C1 segment of cervical spinal cord (tissue), 14 donors: ENCODE measurements around the gene RPGR.

ENCODE experiments used
- DNase-seq, 14 donors: peaks; one replicate each; lab custom pipeline; 2025; lab: John Stamatoyannopoulos, UW

The RPGR gene, protein sequence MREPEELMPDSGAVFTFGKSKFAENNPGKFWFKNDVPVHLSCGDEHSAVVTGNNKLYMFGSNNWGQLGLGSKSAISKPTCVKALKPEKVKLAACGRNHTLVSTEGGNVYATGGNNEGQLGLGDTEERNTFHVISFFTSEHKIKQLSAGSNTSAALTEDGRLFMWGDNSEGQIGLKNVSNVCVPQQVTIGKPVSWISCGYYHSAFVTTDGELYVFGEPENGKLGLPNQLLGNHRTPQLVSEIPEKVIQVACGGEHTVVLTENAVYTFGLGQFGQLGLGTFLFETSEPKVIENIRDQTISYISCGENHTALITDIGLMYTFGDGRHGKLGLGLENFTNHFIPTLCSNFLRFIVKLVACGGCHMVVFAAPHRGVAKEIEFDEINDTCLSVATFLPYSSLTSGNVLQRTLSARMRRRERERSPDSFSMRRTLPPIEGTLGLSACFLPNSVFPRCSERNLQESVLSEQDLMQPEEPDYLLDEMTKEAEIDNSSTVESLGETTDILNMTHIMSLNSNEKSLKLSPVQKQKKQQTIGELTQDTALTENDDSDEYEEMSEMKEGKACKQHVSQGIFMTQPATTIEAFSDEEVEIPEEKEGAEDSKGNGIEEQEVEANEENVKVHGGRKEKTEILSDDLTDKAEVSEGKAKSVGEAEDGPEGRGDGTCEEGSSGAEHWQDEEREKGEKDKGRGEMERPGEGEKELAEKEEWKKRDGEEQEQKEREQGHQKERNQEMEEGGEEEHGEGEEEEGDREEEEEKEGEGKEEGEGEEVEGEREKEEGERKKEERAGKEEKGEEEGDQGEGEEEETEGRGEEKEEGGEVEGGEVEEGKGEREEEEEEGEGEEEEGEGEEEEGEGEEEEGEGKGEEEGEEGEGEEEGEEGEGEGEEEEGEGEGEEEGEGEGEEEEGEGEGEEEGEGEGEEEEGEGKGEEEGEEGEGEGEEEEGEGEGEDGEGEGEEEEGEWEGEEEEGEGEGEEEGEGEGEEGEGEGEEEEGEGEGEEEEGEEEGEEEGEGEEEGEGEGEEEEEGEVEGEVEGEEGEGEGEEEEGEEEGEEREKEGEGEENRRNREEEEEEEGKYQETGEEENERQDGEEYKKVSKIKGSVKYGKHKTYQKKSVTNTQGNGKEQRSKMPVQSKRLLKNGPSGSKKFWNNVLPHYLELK

DNA sequence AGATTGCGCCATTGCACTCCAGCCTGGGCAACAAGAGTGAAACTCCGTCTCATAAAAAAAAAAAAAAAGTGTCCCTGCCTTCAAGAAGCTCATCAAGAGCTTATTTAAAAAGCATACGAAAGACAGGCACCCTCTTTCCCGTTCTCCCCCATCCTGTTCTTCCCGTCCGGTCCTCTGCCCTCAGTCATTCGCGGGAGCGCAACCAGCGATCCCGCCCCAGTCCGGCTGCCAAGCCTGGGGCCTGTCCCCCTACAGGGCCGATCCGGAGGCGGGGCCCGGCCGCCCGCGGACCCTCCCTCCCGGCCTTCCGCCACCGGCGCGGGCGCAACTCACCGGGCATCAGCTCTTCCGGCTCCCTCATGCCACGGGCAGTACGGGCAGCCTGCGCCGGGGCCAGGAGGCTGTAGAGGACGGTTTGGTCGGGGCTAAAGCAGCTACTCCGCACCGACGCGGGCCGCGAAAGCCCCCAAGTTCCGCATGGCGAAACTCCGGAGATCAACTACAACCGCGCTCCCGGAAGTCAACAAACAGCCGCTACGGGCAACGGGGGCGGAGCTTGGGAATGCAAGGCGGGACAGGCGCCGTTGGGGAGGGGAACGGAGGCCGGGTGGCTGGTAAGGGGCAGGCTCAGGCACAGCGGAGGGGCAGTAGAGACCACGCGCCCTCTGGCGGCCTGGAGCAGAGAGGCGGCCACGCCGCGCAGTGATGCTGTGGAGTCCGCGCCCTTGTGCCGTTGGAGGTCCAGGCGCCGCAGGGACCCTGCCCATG, at the start of gene RPGR:
Gene RPGR (minus strand): TSS at position 503 of the 768 bp plus-strand sequence. CDS start 142 bp downstream, at position 361.
- DNase-seq = peak; percentile 0 to 89 (median 78)

DNA sequence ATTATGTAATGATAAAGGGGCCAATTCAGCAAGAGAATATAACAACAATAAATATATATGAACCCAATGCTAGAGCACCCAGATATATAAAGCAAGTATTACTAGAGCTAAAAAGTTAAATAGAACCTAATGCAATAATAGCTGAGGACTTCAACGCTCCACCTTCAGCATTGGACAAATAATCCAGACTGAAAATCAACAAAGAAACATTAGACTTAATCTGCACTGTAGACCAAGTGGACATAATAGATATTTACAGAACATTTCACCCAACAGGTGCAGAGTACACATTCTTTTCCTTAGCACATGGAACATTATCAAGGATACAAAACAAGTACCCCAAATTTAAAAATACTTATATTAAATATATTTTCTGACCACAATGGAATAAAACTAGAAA, 49.4 kb upstream of the RPGR start:
- DNase-seq = no peak

DNA sequence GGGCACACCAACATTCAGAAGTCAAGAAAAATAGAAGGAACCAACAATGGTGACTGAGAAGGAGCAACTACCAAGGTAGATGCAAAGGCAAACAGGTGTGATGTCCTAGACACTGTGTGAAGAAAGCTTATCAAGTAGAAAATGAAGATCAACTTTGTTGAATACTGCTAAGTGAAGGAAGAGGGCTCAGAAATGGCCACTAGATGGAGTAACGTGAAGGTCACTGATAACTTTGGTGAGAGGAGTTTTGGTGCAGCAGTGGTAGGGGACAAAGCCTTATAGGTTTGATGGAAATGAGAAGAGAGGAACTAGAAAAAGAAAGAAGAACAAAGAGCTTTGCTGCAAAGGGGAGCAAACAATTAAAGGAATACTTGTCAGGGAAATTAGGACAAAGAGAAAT, 48.6 kb upstream of the RPGR start:
- no peak for DNase-seq

DNA sequence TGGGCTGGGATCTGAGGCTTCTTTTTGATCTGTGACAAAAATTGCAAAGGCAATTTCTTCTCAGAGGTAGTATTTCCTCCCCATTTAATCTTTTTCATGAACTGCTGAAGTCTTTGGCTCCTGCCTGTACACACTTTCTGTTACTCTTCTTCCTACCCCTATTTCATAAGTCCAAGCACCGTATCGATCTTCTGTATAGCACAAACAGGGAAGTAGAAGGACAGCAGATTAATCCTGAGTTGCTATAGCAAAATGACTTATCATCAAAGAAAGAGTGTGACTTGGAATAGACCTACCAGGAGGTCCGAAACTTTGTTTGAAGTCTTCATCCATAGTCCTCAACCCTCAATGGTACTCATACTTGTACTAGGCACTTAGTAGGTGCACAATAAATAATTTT, 47.1 kb upstream of the RPGR start:
- DNase-seq = no peak

DNA sequence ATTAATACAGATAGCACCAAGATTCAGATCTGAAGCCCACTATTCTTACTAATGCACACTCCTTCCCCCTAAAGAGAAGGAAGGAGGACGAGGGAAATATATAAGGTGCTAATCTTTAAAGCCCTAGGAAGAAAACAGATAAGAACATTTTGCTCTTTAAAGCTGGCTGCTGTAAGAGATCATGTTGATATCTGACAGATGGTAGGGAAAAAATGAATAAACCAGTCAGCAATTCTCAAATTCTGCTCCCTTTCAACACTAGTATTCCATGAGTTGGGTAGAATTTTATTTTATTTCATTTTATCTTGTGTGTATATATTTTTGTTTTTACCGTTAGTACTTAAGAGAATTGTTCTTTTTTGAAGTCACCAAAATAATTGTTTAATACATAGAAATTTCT, 44.3 kb upstream of the RPGR start:
- no peak for DNase-seq

DNA sequence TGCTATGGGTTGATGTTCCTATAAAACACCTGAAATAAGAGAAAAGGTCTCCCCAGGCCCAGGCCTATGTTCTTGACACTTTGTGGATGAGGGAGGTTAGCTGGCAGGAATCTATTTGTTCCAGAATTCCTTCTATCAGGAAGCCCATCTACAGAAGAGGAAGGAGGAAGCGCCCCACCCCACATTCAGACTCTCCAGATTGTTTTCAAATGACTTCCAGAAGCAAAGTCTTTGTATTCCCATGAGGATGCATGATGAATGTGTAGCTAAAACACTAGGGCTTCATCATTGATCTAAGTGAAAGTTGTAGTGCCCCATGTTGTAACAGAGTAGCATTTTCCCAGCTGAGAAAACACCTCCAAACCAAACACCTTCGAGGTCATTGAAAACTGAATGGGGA, 41.5 kb upstream of the RPGR start:
- DNase-seq = no peak

DNA sequence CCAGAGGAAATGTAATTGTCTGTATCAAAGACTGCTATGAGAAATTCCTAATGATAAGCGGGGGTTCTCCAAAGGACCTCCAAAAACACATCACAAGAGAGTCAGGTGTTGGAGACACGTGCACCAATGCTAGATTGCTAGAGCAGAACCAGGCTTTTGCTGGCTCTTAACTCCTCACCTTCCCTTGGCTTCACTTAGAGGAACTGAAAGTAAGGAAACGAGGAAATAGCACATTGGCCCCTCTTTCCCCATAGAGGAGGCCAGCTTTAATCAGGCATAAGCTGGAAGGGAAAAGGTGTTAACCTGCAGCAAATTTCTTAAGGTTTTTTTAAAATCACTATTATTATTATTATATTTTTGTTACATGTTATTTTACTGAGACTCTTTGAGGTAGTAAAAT, 38.6 kb upstream of the RPGR start:
- DNase-seq = no peak

DNA sequence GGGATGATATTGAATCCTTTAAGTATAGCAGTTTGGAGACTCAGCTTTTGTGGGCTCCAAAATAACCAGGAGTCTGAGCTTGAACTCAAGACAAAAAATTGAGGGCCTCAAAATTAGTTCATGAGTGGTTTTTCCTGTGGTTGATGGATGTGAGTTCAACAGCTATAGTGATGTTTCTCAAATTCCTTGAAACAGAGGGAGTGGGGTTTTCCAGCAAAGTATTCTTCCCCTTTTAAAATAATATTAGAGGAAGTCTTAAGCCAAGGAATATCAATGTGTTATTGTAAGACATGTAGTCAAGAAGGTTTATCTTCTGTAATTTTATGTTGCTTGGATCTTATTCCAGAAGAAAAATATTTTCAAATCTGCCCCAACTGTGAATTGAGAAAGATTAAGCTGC, 35.7 kb upstream of the RPGR start:
- DNase-seq = no peak

DNA sequence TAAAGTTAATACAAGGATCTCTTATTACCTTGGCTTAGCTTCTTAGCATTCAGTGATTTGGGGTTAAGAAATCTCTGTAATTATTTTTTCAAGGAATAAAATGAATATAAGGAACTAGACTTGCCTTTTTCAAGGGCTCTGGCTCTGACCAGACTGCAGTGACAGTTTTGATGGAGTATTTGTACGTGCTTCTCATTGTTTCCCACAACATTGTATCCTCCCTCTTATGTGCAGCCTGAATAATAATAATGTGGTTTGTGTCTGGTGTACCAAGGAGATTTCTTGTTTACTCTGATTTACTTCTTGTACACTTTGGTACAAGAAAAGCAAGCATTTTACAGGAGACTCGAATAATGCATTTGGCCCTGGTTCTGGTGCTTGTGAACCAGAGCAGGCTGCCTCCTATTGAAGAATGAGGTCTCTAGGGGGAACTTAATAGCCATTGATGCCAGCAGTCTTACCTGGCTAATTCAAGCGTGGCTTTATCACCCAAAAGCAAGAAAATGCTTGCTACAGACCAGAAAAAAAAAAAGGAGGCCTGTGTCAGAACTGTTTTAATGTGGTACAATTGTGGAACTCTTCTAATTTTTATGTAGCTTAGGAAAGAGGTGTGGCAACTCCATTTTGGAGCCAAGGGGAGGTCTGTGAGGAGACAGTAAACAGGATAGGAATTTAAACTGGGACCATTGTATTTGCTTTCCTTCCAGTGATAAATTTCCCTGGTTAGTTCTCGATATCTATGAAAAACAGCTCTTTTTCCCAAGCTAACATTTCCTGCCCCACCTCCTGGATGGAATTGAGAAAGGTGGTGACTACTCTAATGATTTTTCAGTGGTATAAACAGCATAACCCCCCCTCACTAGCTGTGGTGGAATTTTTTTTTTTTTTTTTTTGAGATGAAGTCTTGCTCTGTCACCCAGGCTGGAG, 30.7 kb upstream of the RPGR start:
- DNase-seq = no peak

DNA sequence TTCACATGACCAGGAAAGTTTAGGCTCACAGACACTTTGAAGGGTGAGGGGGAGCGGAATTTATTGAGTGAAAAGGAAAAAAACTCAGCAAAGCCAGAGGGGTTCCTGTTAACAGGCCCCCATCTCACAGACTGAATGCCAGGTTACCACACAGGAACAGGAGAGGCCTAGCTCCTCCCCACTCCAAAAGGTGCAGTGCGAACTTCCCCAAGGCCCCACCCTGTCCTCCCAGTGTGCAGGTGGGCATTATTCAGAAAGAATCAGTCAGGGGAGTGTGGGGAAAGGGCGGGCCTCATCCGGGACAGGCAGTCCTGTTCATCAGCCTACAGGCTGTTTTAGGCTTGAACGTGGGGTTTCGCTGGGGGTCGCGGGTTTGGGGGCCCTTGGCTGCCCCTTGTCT, 29.1 kb upstream of the RPGR start:
- no peak for DNase-seq

DNA sequence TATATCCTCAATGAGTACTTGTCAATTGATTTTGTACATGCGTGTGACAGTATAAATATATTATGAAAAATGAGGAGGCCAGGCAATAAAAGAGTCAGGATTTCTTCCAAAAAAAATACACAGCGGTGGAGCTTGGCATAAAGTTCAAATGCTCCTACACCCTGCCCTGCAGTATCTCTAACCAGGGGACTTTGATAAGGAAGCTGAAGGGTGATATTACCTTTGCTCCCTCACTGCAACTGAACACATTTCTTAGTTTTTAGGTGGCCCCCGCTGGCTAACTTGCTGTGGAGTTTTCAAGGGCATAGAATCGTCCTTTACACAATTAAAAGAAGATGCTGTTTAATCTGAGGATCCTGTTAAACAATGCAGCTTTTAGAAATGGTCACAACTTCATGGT, 25.1 kb upstream of the RPGR start, which contains the start of gene OTC:
Gene OTC (plus strand): TSS at position 243 of the 400 bp plus-strand sequence. CDS start 93 bp downstream, at position 336.
- DNase-seq = no peak

DNA sequence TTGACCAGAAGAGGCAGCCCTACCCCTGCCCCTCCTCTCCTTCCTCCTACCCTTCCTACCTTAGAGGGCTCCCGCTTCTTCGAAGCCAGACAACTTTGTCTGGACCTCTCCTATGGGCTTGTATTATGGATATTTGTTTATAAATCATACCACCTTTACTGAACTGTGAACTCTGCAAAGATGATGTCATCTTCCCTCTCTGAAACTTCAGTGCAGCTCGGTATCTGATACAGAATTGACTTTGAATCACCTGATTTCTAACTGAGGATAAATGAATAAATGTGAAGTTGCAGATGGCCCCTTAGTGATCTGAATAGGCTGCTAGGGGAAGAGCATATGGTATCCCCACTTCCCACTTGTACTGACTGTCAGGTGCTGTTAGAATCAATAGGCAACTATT, 24.0 kb upstream of the RPGR start:
- DNase-seq = no peak

DNA sequence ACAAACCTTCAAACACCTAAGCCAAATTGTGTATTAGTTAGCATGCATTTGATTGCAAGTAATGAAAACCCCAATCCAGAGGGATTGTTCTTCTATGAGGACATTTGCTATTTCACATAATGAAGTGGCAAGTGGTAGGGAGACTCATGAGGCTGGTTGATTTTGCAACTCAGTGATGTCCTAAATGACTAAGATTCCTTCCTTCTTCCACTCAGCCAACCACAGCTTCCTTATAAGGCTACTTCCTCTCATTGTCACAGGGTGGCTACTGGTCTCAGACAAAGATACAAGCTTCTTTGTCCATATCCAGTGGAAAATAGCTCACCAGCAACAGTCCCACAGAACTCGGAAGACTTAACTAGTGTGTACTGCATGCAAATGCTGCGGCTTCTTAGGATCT, 19.8 kb upstream of the RPGR start:
- peak in 2 of 14 donors; percentile 1 for DNase-seq

DNA sequence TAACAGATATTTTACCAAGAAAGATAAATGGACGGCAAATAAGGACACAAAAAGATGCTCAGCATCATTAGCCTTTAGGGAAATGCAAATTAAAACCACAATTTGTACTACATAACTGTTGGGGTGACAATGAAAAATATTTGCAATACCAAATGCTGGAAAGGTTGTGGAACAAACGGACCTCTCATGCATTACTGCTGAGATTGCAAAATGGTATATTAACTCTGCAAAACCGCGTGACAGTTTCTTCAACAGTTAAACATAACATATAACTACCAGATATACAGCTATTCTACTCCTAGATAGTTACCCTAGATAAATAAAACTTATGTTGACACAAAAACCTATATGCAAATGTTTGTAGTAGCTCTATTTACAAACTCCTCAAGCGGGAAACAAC, 18.8 kb upstream of the RPGR start:
- DNase-seq = no peak

DNA sequence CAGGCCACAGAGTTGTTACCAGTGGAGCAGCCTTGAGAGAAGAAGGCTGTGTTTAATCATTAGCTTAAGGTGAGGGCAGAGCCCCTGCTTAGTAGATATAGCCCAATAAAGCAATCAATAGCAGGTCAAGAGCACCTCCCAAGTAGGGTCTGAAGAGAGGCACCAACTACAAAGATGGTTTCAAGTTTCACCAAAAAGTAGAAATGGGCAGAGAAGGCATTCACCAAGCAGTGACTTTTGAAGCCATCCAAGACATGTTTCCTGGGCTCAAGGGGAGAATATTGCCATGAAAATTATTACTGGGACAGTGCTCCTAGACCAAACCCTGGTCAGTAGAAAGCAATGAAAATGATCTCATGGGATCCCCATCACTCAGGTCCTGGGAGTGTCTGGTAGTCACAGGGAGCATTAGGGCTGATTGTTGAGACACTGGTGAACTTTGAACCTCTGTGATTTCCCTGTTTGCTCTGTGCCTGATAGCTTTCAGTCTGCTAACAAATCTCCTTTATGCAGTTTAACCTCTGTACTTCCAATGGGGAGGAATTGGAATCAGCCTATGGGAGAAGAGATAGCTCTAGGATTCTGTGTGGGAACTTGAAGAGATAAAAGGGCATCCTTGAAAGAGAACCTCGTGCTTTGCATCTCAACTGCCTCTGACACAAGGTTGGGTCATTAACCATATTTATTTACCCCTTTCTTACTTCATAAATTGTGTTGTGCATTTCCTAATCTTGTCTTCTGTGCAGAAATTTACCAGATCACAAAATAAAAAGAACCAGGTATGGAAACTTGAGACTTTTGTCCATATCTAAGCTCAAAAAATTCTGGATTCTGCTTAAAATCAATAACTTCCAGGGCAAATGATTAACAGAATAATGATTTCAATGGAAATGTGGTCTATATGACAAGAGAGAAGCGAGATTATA, 15.8 kb upstream of the RPGR start:
- no peak for DNase-seq

DNA sequence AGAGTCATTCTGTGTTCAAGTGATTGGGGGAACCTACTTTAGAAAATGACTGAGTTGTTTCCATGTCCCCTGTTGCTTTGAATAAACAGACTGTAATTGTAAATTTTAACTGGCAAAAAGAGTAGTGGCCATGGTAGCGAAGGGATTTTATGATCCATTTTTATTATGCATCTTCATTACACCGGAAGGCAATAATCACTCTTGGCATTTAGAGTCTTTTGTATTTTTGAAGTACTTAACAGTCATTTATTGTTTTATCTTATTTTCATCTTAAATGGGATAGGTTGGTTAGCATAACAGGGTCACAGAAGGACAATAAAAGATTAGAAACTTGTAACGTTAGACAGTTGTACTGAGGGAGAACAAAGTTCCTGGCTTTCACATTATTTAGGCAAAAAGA, 14.1 kb upstream of the RPGR start:
- DNase-seq = no peak

DNA sequence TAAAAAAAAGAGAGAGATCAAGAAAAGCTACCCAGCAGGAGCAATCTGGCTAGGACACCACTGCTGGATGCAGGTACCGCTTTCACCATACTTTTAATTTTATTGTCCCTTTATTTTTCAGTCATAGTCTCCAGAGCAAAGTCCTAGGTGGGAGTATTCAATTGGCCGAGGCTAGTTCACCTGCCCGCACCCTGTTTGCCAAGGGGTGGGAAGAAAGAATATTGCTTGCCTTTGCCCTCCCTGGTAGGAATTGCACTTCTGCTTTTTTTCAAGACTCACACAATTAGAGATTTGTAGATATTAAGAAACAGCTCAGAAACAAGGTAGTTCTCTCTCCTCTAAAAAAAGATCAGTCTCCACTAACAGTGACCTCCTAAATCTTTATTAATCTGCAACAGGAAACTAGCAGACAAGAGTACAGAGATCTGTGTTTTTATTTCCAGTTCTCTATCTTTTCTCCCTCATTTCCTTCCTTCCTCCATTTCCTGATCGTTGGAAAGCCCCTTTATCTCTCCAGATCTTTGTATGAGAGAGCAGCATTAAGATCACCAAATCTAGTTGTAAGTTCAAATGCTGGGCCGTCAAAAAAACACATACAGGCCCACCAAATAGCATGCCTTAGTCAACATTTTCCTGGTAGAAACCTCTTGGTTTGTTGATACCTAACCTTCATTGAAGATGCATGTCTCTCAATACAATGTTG, 9.4 kb upstream of the RPGR start:
- DNase-seq = no peak

DNA sequence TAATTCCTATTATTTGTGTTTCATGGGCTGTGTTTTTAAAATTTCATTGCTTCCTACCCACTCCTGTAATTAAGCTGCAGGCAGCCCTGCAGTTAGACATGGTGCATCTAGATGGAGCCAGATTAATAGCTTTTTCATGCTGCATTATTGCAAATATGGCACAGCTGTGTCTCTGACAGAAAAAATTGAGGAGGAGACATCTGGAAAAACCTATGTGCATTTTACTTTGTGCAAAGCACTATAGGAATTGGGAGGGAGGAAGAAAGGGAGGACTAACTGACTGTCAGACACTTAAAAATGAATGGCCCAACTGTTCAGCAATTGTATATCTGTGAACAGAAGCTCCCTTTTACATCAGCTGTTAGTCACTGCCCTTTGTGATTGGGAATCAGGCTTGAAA, 8.1 kb upstream of the RPGR start:
- peak in 1 of 14 donors; percentile 1 for DNase-seq

DNA sequence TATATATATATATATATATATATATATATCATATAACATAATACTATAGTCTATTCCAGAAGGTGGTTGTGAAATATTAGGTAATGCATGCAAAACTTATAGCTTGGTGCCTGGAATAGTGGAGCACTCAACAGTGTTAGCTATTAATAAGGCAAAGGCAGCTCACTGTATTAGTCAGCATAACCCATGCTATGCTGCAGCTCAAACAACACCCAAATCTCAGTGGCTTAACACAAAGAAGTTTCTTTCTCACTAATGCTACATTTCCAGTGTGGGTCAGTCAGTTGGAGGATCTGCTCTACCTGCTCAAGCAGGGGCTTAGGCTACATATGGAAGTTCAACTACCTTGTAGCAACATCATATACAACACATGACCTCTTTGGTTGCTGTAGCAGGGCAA, 5.2 kb upstream of the RPGR start:
- no peak for DNase-seq
